ENCODE measurements around the gene LSMEM2. TPM values are rescaled to one million over a fixed set of nuclear protein-coding genes. Genes with fewer than 3 reads are reported as not detected.
A peak's percentile ranks its signal among the peaks of the same experiment; 100 is the strongest.
"Not testable (repeated sequence)": the region's sequence is repeated elsewhere in the genome, so short reads cannot be mapped to it uniquely, and the experiment has no call there.

LSMEM2 gene
- total RNA-seq, 1 donor from 2014 or later, result not detected

GRCh38 chr3:50269977-50270413 lies 8.9 kb upstream of the LSMEM2 start:
- peak overlapping the region; percentile 90 for H3K27ac ChIP-seq
- no peaks in the 10 kb centered on the region for H3K9me3 ChIP-seq
- intact Hi-C loops (cut with DNase I), result loop anchor here (5.0 kb wide), 2 partner anchors 43 to 78 kb away; partner anchors contain the start of gene GNAT1
- no peak for DNase-seq
- H3K4me3 ChIP-seq, result peak overlapping the region; percentile 55
- no peaks in the 10 kb centered on the region for H3K36me3 ChIP-seq
- no peak for TF ChIP-seq CTCF (IDR thresholded peaks at IDR 0.05)
- H3K27me3 ChIP-seq, result peaks cover 6% of the 10 kb centered on the region
- no peak for ATAC-seq
- H3K4me1 ChIP-seq, result peaks cover 51% of the 10 kb centered on the region

- H3K4me1 ChIP-seq, result peaks cover 44% of the 10 kb centered on the region
- intact Hi-C loops (cut with DNase I), result loop anchor here (5.0 kb wide), 2 partner anchors 43 to 78 kb away; partner anchors contain the start of gene GNAT1
Observed at GRCh38 chr3:50270422-50271224, 8.3 kb upstream of the LSMEM2 start.

GRCh38 chr3:50271314-50271936 lies 7.5 kb upstream of the LSMEM2 start:
- Histone ChIP-seq H3K4me1 (peaks cover 36% of the 10 kb centered on the region), H3K27ac (no peak overlapping the region), H3K9me3 (no peaks in the 10 kb centered on the region), H3K4me3 (no peak overlapping the region), H3K36me3 (no peaks in the 10 kb centered on the region), H3K27me3 (peaks cover 7% of the 10 kb centered on the region)
- ATAC-seq, result no peak
- intact Hi-C loops (cut with DNase I), result loop anchor here (5.0 kb wide), 2 partner anchors 44 to 79 kb away; partner anchors contain the start of gene GNAT1
- no peak for DNase-seq
- no peak for TF ChIP-seq CTCF (IDR thresholded peaks at IDR 0.05)

More at GRCh38 chr3:50270422-50271224, 8.3 kb upstream of the LSMEM2 start:
- ATAC-seq (no peak), DNase-seq (no peak)
- TF ChIP-seq CTCF (IDR thresholded peaks at IDR 0.05), result no peak
- Histone ChIP-seq H3K4me3 (peak overlapping the region; percentile 55), H3K36me3 (no peaks in the 10 kb centered on the region), H3K27ac (peak overlapping the region; percentile 90), H3K27me3 (peaks cover 7% of the 10 kb centered on the region), H3K9me3 (no peaks in the 10 kb centered on the region)

DNA sequence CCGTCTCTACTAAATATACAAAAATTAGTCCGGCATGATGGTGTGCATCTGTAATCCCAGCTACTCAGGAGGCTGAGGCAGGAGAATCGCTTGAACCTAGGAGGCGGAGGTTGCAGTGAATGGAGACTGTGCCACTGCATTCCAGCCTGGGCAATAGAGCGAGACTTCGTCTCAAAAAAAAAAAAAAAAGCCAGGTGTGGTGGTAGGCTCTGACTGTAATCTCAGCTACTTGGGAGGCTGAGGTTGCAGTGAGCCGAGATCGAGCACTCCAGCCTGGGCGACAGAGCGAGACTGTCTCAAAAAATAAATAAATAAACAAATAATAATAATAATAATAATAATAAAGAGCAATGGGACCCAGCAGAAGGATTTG lies 6.4 kb upstream of the LSMEM2 start:
- not testable (repeated sequence) for H3K4me3 ChIP-seq, ATAC-seq, H3K27ac ChIP-seq, H3K9me3 ChIP-seq, H3K36me3 ChIP-seq, DNase-seq, H3K27me3 ChIP-seq
- H3K4me1 ChIP-seq, result peaks cover 30% of the 10 kb centered on the region
- intact Hi-C loops (cut with DNase I), result loop anchor here (5.0 kb wide), 2 partner anchors 45 to 80 kb away; partner anchors contain the start of gene GNAT1

GRCh38 chr3:50272911-50273688 lies 5.8 kb upstream of the LSMEM2 start:
- intact Hi-C loops (cut with DNase I), result loop anchor here (5.0 kb wide), 2 partner anchors 46 to 81 kb away; partner anchors contain the start of gene GNAT1
- Histone ChIP-seq H3K27me3 (peaks cover 7% of the 10 kb centered on the region), H3K36me3 (no peaks in the 10 kb centered on the region), H3K4me3 (peak overlapping the region; percentile 37), H3K27ac (no peak overlapping the region), H3K9me3 (no peaks in the 10 kb centered on the region), H3K4me1 (peaks cover 30% of the 10 kb centered on the region)
- DNase-seq (peak; percentile 94), ATAC-seq (peak; percentile 84)
- peak; percentile 98 for TF ChIP-seq CTCF (IDR thresholded peaks at IDR 0.05)
